K562 (cell line): Measurements from ENCODE around the gene CCDC106. TPM values are rescaled to one million over a fixed set of nuclear protein-coding genes. Genes with fewer than 3 reads are reported as not detected.

Experiments used
- ATAC-seq: fragments of 200-7000 bp; cut with Tn5 transposase; 3 replicates; pipeline ENCODE4 v1.9.1; 2020; ENCODE audit warnings: moderate library complexity
- BruUV-seq: library from RNA; stranded (reverse); fragments of 400-500 nt; replicated peaks from 2 replicates; lab custom pipeline; 2021; lab: Mats Ljungman, UMichigan
- CTCF ChIA-PET: fragments of 300-600 bp; formaldehyde crosslinking; extraction: SDS; loops from one replicate; lab custom pipeline; 2021; ENCODE audit warnings: low intra/inter-chr PET ratio; lab: Yijun Ruan, JAX
- POLR2A ChIA-PET: fragments of 300-600, 350-650 bp; sonication (Branson Sonifier 250); formaldehyde crosslinking; extraction: SDS; loops from one replicate; lab custom pipeline; 2021; ENCODE audit warnings: antibody characterized with exemption, inconsistent platforms; lab: Yijun Ruan, JAX
- DNase-seq, 4 experiments: peaks; one replicate each; pipeline versions ENCODE4 v3.0.0 to v3.0.0-alpha.2; 2011 to 2018; ENCODE audit warnings: low spot score in 3 of 4, mixed read lengths in 3 of 4; ENCODE audit errors: extremely low read depth in 1 of 4
- FAIRE-seq: peaks from 2 replicates; lab custom pipeline; 2011; peaks lifted over from hg19 to GRCh38; lab: Jason Lieb, UNC
- H2AFZ ChIP-seq: 2 replicates; pipeline ENCODE4 v1.6.0; 2011; ENCODE audit warnings: low read depth, low read length, control low read depth, inconsistent platforms
- H3K27ac ChIP-seq: fragments of 200-600 bp; 3 replicates; pipeline ENCODE4 v1.8.0; 2011; ENCODE audit warnings: low read depth, mild to moderate bottlenecking, control low read depth, inconsistent platforms, low read length, moderate library complexity, mixed read lengths; ENCODE audit errors: extremely low read depth
- H3K27me3 ChIP-seq, 2 experiments: fragments of 300-600 bp in 1 of 2; 2 replicates in 1 of 2; 3 replicates in 1 of 2; pipeline versions ENCODE4 v1.6.0 to v1.8.0; 2011; ENCODE audit warnings: inconsistent platforms in 2 of 2, low read length in 2 of 2, mild to moderate bottlenecking in 1 of 2, mixed read lengths in 1 of 2, moderate library complexity in 1 of 2; ENCODE audit not compliant: control insufficient read depth in 2 of 2, insufficient read depth in 2 of 2
- H3K36me3 ChIP-seq: fragments of 300-600 bp; 3 replicates; pipeline ENCODE4 v1.8.0; 2011; ENCODE audit warnings: mild to moderate bottlenecking, low read length, inconsistent platforms; ENCODE audit not compliant: control insufficient read depth, insufficient read depth
- H3K4me1 ChIP-seq, 2 experiments: fragments of 200-600 bp in 1 of 2; replicated peaks in 1 of 2; 2 replicates in 1 of 2; 3 replicates in 1 of 2; pipeline versions ENCODE4 v1.5.1 to v1.8.0; 2011; ENCODE audit warnings: inconsistent platforms in 2 of 2, low read length in 2 of 2, mild to moderate bottlenecking in 1 of 2, mixed read lengths in 1 of 2, moderate library complexity in 1 of 2; ENCODE audit not compliant: control insufficient read depth in 2 of 2, insufficient read depth in 2 of 2
- H3K4me2 ChIP-seq: 2 replicates; pipeline ENCODE4 v1.6.1; 2011; ENCODE audit warnings: low read length, control low read depth, inconsistent platforms, mixed read lengths; ENCODE audit not compliant: insufficient read depth
- H3K4me3 ChIP-seq: fragments of 200-600 bp; sonication (generic), shearing (Covaris generic); 2 replicates; pipeline ENCODE4 v1.5.1; 2016; ENCODE audit warnings: control low read depth, inconsistent platforms
- H3K79me2 ChIP-seq: fragments of 200-600 bp; 3 replicates; pipeline ENCODE4 v1.8.0; 2011; ENCODE audit warnings: low read length, inconsistent platforms; ENCODE audit not compliant: control insufficient read depth, insufficient read depth
- H3K9ac ChIP-seq, 2 experiments: 2 replicates each; pipeline versions ENCODE4 v1.6.0 to v1.6.1; 2011; ENCODE audit warnings: low read depth in 2 of 2, low read length in 2 of 2, control low read depth in 1 of 2, inconsistent platforms in 1 of 2, mild to moderate bottlenecking in 1 of 2, mixed read lengths in 1 of 2; ENCODE audit not compliant: insufficient read depth in 1 of 2
- H3K9me1 ChIP-seq: one replicate; pipeline ENCODE4 v1.6.0; 2011; ENCODE audit warnings: inconsistent platforms, mild to moderate bottlenecking, low read length, moderate library complexity; ENCODE audit not compliant: control insufficient read depth, insufficient read depth
- H3K9me3 ChIP-seq: replicated peaks from 2 replicates; pipeline ENCODE4 v1.5.1; 2011; ENCODE audit warnings: low read depth, low read length, inconsistent platforms; ENCODE audit not compliant: control insufficient read depth, insufficient read depth
- H4K20me1 ChIP-seq: replicated peaks from 2 replicates; pipeline ENCODE4 v1.6.1; 2011; ENCODE audit warnings: low read length, inconsistent platforms, mixed read lengths; ENCODE audit not compliant: control insufficient read depth, insufficient read depth
- ARID2 ChIP-seq: fragments of 450-650 bp; IDR thresholded peaks from 2 replicates; pipeline ENCODE4 v1.6.1; 2017; ENCODE audit warnings: antibody characterized with exemption, mild to moderate bottlenecking
- HDAC3 ChIP-seq: fragments of 450-650 bp; IDR thresholded peaks from 2 replicates; pipeline ENCODE4 v1.6.1; 2018; ENCODE audit warnings: borderline replicate concordance, mild to moderate bottlenecking, moderate library complexity; ENCODE audit not compliant: partially characterized antibody
- JUNB ChIP-seq: fragments of 450-650 bp; formaldehyde crosslinking; conservative IDR thresholded peaks from 2 replicates; pipeline ENCODE4 v1.4.0; 2020; ENCODE audit warnings: mild to moderate bottlenecking
- MCM3 ChIP-seq: fragments of 450-650 bp; IDR thresholded peaks from 2 replicates; pipeline ENCODE4 v1.6.1; 2016
- POLR2B ChIP-seq: fragments of 450-650 bp; IDR thresholded peaks from 2 replicates; pipeline ENCODE4 v1.6.1; 2018; ENCODE audit warnings: low read depth; ENCODE audit not compliant: partially characterized antibody
- TRIM28 ChIP-seq: fragments of 450-650 bp; IDR thresholded peaks from 2 replicates; pipeline ENCODE4 v1.6.1; 2017
- ZNF146 ChIP-seq: IDR thresholded peaks from one replicate; pipeline ENCODE4 v1.6.1; 2018; ENCODE audit warnings: missing compliant biosample characterization; ENCODE audit not compliant: unreplicated experiment
- ZNF699 ChIP-seq: fragments of 250-450 bp; sonication (Bioruptor Pico); IDR thresholded peaks from 2 replicates; pipeline ENCODE4 v1.8.0; 2021; ENCODE audit warnings: mild to moderate bottlenecking, moderate library complexity; ENCODE audit not compliant: insufficient replicate concordance
- WGBS: fragments of 100-300 bp; shearing (Covaris generic); methylation state at CpG from one replicate; pipeline ENCODE4 v1.1.6; 2016; ENCODE audit warnings: low coverage, mixed read lengths; ENCODE audit not compliant: insufficient coverage; ENCODE audit errors: missing lambda C conversion rate; 5-methylcytosine and 5-hydroxymethylcytosine counted together
- in situ Hi-C: fragments of 300-500 bp; cut with MboI; formaldehyde crosslinking; loops from 4 replicates; pipeline ENCODE4 v1.15.0; 2018; ENCODE audit warnings: inconsistent platforms, mixed read lengths
- intact Hi-C: fragments of 100-400 bp; cut with micrococcal nuclease; formaldehyde crosslinking; loops from 2 replicates; pipeline ENCODE4 v1.14.2; 2022
- polyA plus RNA-seq, 8 experiments: library from polyadenylated mRNA; depleted of rRNA in 4 of 8; stranded (reverse) in 5 of 8; unstranded in 3 of 8; fragments of >200 nt; fragmentation: Nextera tagmentation in 2 of 8; fragmentation: Illumina TruSeq in 1 of 8; extraction: Ambion mirVana in 2 of 8; extraction: Trizol in 1 of 8; gene quantifications; 2 replicates each; pipeline versions ENCODE4 v1.2.1 to v1.2.3, GENCODE V29; 2011 to 2014; ENCODE audit warnings: inconsistent platforms in 1 of 8, missing spikeins in 1 of 8
- total RNA-seq, 7 experiments: library from RNA; depleted of rRNA in 6 of 7; stranded (reverse); fragments of >200 nt in 6 of 7; fragmentation: Illumina TruSeq in 2 of 7; extraction: Trizol in 2 of 7; gene quantifications; 2 replicates each; pipeline versions ENCODE4 v1.2.1 to v1.2.3, GENCODE V29; 2011 to 2021; ENCODE audit warnings: low replicate concordance in 1 of 7
- TF ChIP-seq, protein P1 (sequence below): fragments of 250-450 bp; sonication (Bioruptor Pico); IDR thresholded peaks from 2 replicates; pipeline ENCODE4 v1.6.1; 2021; ENCODE audit warnings: mild to moderate bottlenecking
- TF ChIP-seq, protein P2 (sequence below): fragments of 250-450 bp; sonication (Bioruptor Pico); IDR thresholded peaks from 2 replicates; pipeline ENCODE4 v1.5.1; 2021; ENCODE audit warnings: mild to moderate bottlenecking
- TF ChIP-seq, protein P3 (sequence below): fragments of 250-450 bp; sonication (Bioruptor Pico); IDR thresholded peaks from 2 replicates; pipeline ENCODE4 v1.9.0; 2021; ENCODE audit warnings: mild to moderate bottlenecking

The CCDC106 gene
- total and polyA plus RNA-seq, 9 of the 15 experiments (the other 6 are each of a cell fraction or from before 2014, with no cell fraction given), result 0.10 to 27.5 (median 15.0) TPM; not detected in 1

DNA sequence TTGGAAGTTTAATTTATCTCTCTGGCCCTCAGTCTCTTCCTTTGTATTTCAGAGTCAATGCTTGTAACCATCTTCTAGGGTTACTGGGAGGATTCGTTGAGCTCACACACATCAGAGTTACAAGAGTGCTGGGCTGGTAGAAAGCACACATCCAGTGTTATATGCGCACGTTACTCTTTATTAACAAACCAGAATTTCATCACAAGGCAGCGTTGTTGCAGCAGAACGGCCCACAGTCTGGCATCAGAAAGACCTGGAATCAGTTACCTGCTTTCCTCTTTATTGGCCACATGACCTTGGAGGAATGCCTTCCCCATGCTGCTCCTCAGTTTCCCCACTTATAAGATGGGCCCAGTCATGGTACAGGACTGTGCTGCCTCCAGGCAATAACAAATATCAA is 38.7 kb upstream of the CCDC106 start:
- Histone ChIP-seq H3K4me1 (peaks cover 8 to 14% of the 10 kb centered on the region in 2 experiments), H4K20me1 (no peaks in the 10 kb centered on the region), H3K79me2 (peaks cover 22% of the 10 kb centered on the region), H3K9ac (no peak overlapping the region), H2AFZ (no peak overlapping the region), H3K36me3 (peaks cover 16% of the 10 kb centered on the region; the same call in 2 of the 3 replicates), H3K9me1 (no peaks in the 10 kb centered on the region), H3K27ac (no peak overlapping the region), H3K4me2 (no peak overlapping the region), H3K9me3 (no peaks in the 10 kb centered on the region), H3K27me3 (no peaks in the 10 kb centered on the region), H3K4me3 (no peak overlapping the region)
- ATAC-seq, result no peak
- FAIRE-seq, result no peak
- TF ChIP-seq POLR2B (no peak), ARID2 (no peak), MCM3 (no peak), HDAC3 (no peak), JUNB (CRISPR knock-in tag) (no peak), ZNF699 (CRISPR knock-in tag) (no peak), TRIM28 (no peak), ZNF146 (CRISPR knock-in tag) (no peak)
- TF ChIP-seq, protein P1, sequence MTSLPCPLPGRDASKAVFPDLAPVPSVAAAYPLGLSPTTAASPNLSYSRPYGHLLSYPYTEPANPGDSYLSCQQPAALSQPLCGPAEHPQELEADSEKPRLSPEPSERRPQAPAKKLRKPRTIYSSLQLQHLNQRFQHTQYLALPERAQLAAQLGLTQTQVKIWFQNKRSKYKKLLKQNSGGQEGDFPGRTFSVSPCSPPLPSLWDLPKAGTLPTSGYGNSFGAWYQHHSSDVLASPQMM (CRISPR knock-in tag), result no peak
- TF ChIP-seq, protein P2, sequence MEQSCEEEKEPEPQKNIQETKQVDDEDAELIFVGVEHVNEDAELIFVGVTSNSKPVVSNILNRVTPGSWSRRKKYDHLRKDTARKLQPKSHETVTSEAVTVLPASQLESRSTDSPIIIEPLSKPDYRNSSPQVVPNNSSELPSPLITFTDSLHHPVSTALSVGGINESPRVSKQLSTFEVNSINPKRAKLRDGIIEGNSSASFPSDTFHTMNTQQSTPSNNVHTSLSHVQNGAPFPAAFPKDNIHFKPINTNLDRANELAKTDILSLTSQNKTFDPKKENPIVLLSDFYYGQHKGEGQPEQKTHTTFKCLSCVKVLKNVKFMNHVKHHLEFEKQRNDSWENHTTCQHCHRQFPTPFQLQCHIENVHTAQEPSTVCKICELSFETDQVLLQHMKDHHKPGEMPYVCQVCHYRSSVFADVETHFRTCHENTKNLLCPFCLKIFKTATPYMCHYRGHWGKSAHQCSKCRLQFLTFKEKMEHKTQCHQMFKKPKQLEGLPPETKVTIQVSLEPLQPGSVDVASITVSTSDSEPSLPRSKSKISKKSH (CRISPR knock-in tag), result no peak
- TF ChIP-seq, protein P3, sequence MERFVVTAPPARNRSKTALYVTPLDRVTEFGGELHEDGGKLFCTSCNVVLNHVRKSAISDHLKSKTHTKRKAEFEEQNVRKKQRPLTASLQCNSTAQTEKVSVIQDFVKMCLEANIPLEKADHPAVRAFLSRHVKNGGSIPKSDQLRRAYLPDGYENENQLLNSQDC (CRISPR knock-in tag), result no peak
- ChIA-PET POLR2A (interaction anchor here (1.2 kb wide), 1 partner anchor 9 kb away, joined by 3 read pairs; no protein-coding TSS in a partner anchor), CTCF (no interaction called here)
- 81% methylated on average over 5 of the region's 5 CpGs for WGBS
- DNase-seq, result no peak
- BruUV-seq, result no TSS peak
- in situ Hi-C loops, result no loop called here
- intact Hi-C loops, result no loop called here
